ENCODE measurements around the gene KDM2A.

- TF ChIP-seq CTCF (conservative IDR thresholded peaks at IDR 0.05 in 1 of 2, IDR thresholded peaks at IDR 0.05 in 1 of 2; ENCODE audit: extremely low read depth in 1 of 2, insufficient read depth in 1 of 2, low read depth in 1 of 2, low read length in 2 of 2) (no peak), EZH2 (IDR thresholded peaks at IDR 0.05; ENCODE audit: borderline replicate concordance, low read length) (no peak)
These were observed 149.9 kb downstream of the KDM2A start for GRCh38 chr11:67268962-67269268.
